Stomach (tissue), 9 donors: ENCODE results near the gene B4GALT6. TPM values are rescaled to one million over a fixed set of nuclear protein-coding genes. Genes with fewer than 3 reads are reported as not detected.

Experiments
- DNase-seq, 2 donors: peaks; one replicate each; pipeline versions ENCODE4 v3.0.0 to v3.0.0-alpha.2; 2013 to 2019
- H3K27ac ChIP-seq, 5 donors: fragments of 200-600 bp in 4 of 5; sonication (generic) in 4 of 5; one replicate each; pipeline ENCODE4 v1.5.1; 2013 to 2019; ENCODE audit warnings: mild to moderate bottlenecking in 1 of 5, moderate library complexity in 1 of 5
- H3K27me3 ChIP-seq, 3 donors: fragments of 200-600 bp; sonication (generic); one replicate each; pipeline ENCODE4 v1.5.1; 2017 to 2019; ENCODE audit warnings: mixed run types in 1 of 3
- H3K36me3 ChIP-seq, 4 donors: fragments of 200-600 bp; sonication (generic); 1 replicate in 3 of 4; 2 replicates in 1 of 4; pipeline ENCODE4 v1.5.1; 2016 to 2019
- H3K4me1 ChIP-seq, 4 donors: fragments of 200-600 bp; sonication (generic); one replicate each; pipeline ENCODE4 v1.5.1; 2016 to 2019
- H3K4me3 ChIP-seq, 4 donors: fragments of 200-600 bp; sonication (generic) in 3 of 4; one replicate each; pipeline ENCODE4 v1.5.1; 2016 to 2019; ENCODE audit warnings: mild to moderate bottlenecking in 1 of 4
- H3K9me3 ChIP-seq, 4 donors: fragments of 200-600 bp; sonication (generic); one replicate each; pipeline ENCODE4 v1.5.1; 2016 to 2019
- EP300 ChIP-seq: sonication (generic); formaldehyde crosslinking; IDR thresholded peaks from one replicate; pipeline ENCODE4 v1.6.1; 2017; ENCODE audit warnings: antibody characterized with exemption
- POLR2A ChIP-seq, 4 donors: fragments of 450-650 bp; IDR thresholded peaks; one replicate each; pipeline ENCODE4 v1.6.1; 2016; ENCODE audit warnings: antibody characterized with exemption in 4 of 4, control low read depth in 2 of 4, mild to moderate bottlenecking in 1 of 4, moderate library complexity in 1 of 4
- POLR2AphosphoS5 ChIP-seq, 3 donors: sonication (generic); formaldehyde crosslinking; IDR thresholded peaks; one replicate each; pipeline ENCODE4 v1.6.1; 2016; ENCODE audit warnings: antibody characterized with exemption in 3 of 3
- WGBS, 5 donors: extraction: QIAGEN DNeasy Blood & Tissue Kit in 3 of 5; methylation state at CpG; one replicate each; pipeline versions ENCODE4 v1.1.5 to v1.1.7; 2013 to 2018; 5-methylcytosine and 5-hydroxymethylcytosine counted together
- intact Hi-C: fragments of 100-400 bp; cut with DNase I; formaldehyde crosslinking; loops from one replicate; pipeline ENCODE4 v1.15.1; 2023; ENCODE audit warnings: low total_unique reads
- polyA plus RNA-seq, 3 donors: library from polyadenylated mRNA; stranded (reverse); fragments of 200-250 nt; gene quantifications; one replicate each; pipeline ENCODE4 v1.2.3, GENCODE V29; 2013
- total RNA-seq, 5 donors: library from RNA; depleted of rRNA; stranded (reverse); fragments of >200 nt; gene quantifications; one replicate each; pipeline versions ENCODE4 v1.1.0 to v1.2.3, GENCODE V29; 2014 to 2016
- TF ChIP-seq, protein P1 (sequence below), 7 experiments: fragments of 450-650 bp in 4 of 7; fragments of 200-600 bp in 3 of 7; sonication (generic) in 3 of 7; IDR thresholded peaks; one replicate each; pipeline ENCODE4 v1.5.1; 2016 to 2019; ENCODE audit warnings: antibody characterized with exemption in 7 of 7, control low read depth in 2 of 7, mild to moderate bottlenecking in 1 of 7
- donor health status: healthy with polysubstance abuse.
- donor health status: Bipolar disorder and iron deficiency.
- donor health status: healthy.

Gene B4GALT6
- total and polyA plus RNA-seq, 8 donors, result 0.45 to 8.4 (median 1.3) TPM; not detected in 1

DNA sequence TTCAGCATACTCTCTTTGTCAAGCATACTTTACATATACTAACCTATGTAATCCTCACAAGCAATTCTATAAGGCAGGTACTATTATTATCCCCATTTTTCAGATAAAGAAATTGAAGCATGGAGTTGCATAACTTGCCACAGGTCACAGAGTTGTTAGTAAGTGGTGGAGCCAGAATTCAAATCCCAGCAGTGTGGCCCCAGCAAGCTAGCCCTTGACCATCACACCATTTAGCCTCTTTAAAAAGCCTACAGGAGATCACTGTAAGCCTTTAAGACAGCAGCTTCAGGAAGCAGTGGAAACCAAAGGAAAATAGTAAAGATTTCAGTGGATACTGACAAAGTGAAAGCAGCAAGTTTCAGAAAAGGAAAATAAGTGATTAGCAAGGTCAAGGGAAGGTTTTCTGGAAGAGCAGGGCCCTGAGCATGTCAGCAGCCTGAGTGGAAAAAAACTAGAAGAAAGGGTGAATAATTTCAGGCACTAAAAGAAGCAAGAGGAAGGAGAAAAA is 11.7 kb downstream of the B4GALT6 start:
- no peaks in the 10 kb centered on the region for H3K36me3 ChIP-seq
- no peak for DNase-seq
- H3K9me3 ChIP-seq, result no peaks in the 10 kb centered on the region
- intact Hi-C loops, result no loop called here
- H3K4me3 ChIP-seq, result no peak overlapping the region
- H3K27me3 ChIP-seq, result no peaks in the 10 kb centered on the region
- TF ChIP-seq EP300, result no peak
- H3K27ac ChIP-seq, result no peak overlapping the region
- H3K4me1 ChIP-seq, result peaks cover 0 to 10% (median 4%) of the 10 kb centered on the region in 4 donors

DNA sequence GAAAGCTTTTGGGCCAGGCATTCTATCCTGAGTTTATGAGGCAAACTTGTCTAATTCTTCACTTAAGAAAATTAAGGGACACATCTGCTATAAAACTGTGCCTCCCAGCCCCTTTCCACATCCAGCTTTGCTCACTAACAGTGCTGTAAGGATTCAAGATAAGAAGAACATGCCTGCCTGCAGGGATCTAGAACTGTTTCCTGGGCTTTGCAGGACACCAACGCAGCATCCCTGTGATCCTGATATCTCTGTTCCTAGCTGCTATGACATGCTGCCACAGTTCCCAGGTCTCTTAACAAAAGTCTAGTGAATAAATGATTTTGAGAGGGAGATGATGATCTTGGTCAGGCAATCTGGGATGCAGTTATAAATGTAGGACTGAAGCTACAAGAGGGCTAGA is 12.4 kb downstream of the B4GALT6 start:
- intact Hi-C loops, result no loop called here
- WGBS, 5 donors, result 73 to 100% (median 90%) methylated on average over 1 of the region's 1 CpG
- H3K36me3 ChIP-seq, result no peaks in the 10 kb centered on the region
- no peaks in the 10 kb centered on the region for H3K27me3 ChIP-seq
- H3K4me1 ChIP-seq, result peaks cover 0 to 7% (median 2%) of the 10 kb centered on the region in 4 donors
- no peak for DNase-seq
- H3K4me3 ChIP-seq, result no peak overlapping the region
- no peak overlapping the region for H3K27ac ChIP-seq
- TF ChIP-seq POLR2AphosphoS5 (IDR thresholded peaks at IDR 0.05) (no peak), POLR2A (IDR thresholded peaks at IDR 0.05) (no peak), EP300 (no peak)
- TF ChIP-seq, protein P1, sequence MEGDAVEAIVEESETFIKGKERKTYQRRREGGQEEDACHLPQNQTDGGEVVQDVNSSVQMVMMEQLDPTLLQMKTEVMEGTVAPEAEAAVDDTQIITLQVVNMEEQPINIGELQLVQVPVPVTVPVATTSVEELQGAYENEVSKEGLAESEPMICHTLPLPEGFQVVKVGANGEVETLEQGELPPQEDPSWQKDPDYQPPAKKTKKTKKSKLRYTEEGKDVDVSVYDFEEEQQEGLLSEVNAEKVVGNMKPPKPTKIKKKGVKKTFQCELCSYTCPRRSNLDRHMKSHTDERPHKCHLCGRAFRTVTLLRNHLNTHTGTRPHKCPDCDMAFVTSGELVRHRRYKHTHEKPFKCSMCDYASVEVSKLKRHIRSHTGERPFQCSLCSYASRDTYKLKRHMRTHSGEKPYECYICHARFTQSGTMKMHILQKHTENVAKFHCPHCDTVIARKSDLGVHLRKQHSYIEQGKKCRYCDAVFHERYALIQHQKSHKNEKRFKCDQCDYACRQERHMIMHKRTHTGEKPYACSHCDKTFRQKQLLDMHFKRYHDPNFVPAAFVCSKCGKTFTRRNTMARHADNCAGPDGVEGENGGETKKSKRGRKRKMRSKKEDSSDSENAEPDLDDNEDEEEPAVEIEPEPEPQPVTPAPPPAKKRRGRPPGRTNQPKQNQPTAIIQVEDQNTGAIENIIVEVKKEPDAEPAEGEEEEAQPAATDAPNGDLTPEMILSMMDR (IDR thresholded peaks at IDR 0.05), result no peak
- H3K9me3 ChIP-seq, result no peaks in the 10 kb centered on the region

DNA sequence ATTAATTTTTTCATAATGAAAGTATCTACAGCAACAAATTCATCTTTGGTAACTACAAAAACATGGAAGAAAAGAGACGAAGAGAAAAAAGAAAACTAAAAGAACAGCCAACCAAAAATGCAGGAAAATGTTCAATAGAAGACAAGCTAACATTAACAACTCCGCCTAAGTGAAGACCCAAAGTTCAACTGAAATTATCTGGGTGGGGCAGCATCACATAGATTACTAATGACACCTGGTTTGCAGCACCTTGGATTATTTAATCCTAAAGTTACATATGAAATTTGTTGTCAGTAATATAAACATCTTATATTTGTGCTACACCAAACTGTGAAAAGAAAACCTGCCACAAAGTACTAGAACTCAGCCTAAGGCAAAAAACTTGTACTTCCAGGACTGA is 14.8 kb downstream of the B4GALT6 start:
- Histone ChIP-seq H3K9me3 (no peaks in the 10 kb centered on the region), H3K27me3 (no peaks in the 10 kb centered on the region), H3K4me1 (peaks cover 0 to 7% (median 2%) of the 10 kb centered on the region in 4 donors), H3K36me3 (no peaks in the 10 kb centered on the region), H3K27ac (no peak overlapping the region), H3K4me3 (no peak overlapping the region)
- TF ChIP-seq, protein P1 (IDR thresholded peaks at IDR 0.05), result no peak
- TF ChIP-seq POLR2AphosphoS5 (IDR thresholded peaks at IDR 0.05), result no peak
- no peak for TF ChIP-seq EP300
- no peak for TF ChIP-seq POLR2A (IDR thresholded peaks at IDR 0.05)
- intact Hi-C loops, result no loop called here
- DNase-seq, result no peak
- WGBS, 5 donors, result 88 to 99% (median 92%) methylated on average over 2 of the region's 2 CpGs

DNA sequence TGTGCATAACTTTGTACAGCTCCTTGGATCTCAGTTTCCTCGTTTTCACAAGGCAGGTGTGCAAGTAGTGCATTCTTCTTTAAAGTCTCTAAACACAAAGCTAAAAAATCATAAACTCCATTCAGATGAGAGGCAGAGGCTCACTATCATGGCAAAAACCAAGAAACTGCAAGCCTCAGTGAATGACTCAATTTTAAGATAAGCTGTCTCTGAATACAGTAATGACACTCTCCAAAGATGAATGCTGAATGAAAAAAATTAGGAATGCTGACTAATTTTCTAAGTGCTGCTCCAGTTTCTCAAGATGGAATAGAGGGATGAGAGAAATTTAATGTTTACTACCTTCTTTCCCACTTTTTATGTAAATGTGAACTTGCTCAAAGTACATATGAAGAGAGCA is 17.2 kb downstream of the B4GALT6 start:
- TF ChIP-seq EP300, result no peak
- TF ChIP-seq POLR2AphosphoS5 (IDR thresholded peaks at IDR 0.05), result no peak
- TF ChIP-seq POLR2A (IDR thresholded peaks at IDR 0.05), result no peak
- TF ChIP-seq, protein P1 (IDR thresholded peaks at IDR 0.05), result no peak
- Histone ChIP-seq H3K36me3 (no peaks in the 10 kb centered on the region), H3K9me3 (no peaks in the 10 kb centered on the region), H3K27ac (no peak overlapping the region), H3K4me1 (peaks cover 0 to under 1% (median 0%) of the 10 kb centered on the region in 4 donors), H3K4me3 (no peak overlapping the region), H3K27me3 (no peaks in the 10 kb centered on the region)
- 60 to 88% (median 74%) methylated on average over 1 of the region's 1 CpG for WGBS, 5 donors
- intact Hi-C loops, result no loop called here
- no peak for DNase-seq

DNA sequence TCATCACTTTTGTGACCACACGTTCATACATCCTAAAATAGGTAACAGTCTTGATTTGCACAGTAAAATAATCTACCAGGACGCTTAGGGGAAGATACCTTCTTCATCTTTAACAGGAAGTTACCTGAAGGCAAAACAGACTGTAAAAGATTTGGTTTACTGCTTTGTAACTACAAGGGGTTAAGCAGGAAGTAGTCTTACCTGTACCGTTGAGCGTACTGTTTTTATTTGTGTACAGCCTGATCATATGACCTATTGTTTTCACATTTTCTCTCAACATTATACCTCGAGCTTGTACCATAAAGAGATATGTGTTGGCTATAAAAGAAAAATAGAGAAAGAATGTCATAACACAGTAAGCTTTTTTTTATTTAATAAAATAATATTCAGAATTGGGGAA is 18.3 kb downstream of the B4GALT6 start:
- H3K4me1 ChIP-seq, result no peaks in the 10 kb centered on the region
- intact Hi-C loops, result no loop called here
- H3K27me3 ChIP-seq, result no peaks in the 10 kb centered on the region
- H3K4me3 ChIP-seq, result no peak overlapping the region
- WGBS, 5 donors, result 57 to 79% (median 63%) methylated on average over 5 of the region's 5 CpGs
- no peaks in the 10 kb centered on the region for H3K36me3 ChIP-seq
- H3K27ac ChIP-seq, result no peak overlapping the region
- TF ChIP-seq POLR2AphosphoS5 (IDR thresholded peaks at IDR 0.05) (no peak), POLR2A (IDR thresholded peaks at IDR 0.05) (no peak), EP300 (no peak)
- TF ChIP-seq, protein P1 (IDR thresholded peaks at IDR 0.05), result no peak
- no peaks in the 10 kb centered on the region for H3K9me3 ChIP-seq
- DNase-seq, result no peak
